HEK293T (cell line): ENCODE data around the gene CERS1.

Experiments used
- FOXM1 ChIP-seq: fragments of 450-650 bp; IDR thresholded peaks from 2 replicates; pipeline ENCODE4 v1.6.1; 2017; ENCODE audit warnings: mild to moderate bottlenecking, borderline replicate concordance
- PKNOX1 ChIP-seq: fragments of 450-650 bp; IDR thresholded peaks from 2 replicates; pipeline ENCODE4 v1.6.1; 2016

GRCh38 chr19:18867751-18868150, 28.2 kb downstream of the CERS1 start:
- TF ChIP-seq PKNOX1 (no peak), FOXM1 (no peak)
